Stimulated activated naive CD4-positive, alpha-beta T cell treated with Interleukin-2 at 50 U/mL for 16 hours (primary cell): ENCODE measurements around the gene ISCU.
"Not testable (repeated sequence)": the region's sequence is repeated elsewhere in the genome, so short reads cannot be mapped to it uniquely, and the experiment has no call there.

Source experiments
- DNase-seq: peaks from one replicate; lab custom pipeline; 2025; lab: John Stamatoyannopoulos, UW

Gene ISCU

DNA sequence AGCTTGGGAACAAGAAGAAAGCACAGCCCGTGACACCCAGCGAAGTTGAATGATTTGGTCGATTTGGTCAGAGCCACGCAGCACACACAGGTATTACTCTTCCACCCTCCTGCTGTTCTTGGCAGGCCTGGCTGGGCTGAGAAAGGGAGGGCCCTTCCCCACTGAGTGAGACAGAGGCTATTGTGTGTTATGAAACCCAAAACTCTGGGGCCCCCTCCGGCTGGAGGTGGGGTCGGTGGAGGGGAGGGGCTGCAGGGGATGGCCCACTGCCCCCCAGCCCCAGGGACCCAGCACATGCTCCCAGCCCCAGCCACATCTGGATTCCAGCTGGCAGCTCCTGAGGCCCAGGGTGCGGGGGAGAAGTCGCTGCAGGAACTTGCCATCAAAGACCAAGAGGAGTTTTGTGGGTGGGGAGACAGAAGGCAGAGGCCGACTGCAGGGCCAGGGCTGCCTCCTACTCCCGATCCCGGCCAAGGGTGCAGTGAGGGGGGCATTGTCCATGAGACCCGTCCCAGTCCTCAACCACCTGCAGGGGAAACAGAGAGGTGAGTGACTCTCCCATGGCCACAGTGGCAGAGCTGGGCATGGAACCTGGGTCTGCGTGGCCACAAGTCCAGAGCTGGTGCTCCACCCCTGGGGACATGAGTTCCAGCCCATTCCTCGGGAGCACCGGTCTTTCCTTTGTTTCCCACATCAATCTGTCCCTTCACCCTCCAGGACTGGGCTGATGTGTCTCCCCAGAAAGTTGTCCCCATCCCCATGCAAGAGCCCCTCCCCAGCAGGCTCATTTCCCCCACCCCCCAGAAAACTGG, 26.8 kb downstream of the ISCU start:
- DNase-seq: no peak

DNA sequence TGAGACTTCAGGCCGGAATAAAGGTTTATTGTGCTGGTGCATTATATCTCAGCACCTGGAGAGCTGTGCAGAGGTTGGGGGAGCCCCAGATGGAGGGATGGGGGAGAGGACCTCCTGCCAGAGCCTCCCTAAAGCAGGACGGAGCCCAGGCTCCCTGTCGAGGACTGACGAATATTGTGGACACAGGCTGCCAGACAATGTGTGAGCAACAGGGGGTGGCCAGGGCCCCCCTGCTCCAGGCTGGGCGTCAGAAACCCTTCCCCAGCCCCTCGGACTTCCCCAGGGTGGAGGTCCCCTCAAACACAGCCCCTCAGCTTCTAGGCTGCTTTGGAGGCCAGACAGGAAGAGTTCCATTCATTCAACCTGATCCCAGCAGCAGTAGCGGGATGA, 27.4 kb downstream of the ISCU start:
- DNase-seq: no peak

DNA sequence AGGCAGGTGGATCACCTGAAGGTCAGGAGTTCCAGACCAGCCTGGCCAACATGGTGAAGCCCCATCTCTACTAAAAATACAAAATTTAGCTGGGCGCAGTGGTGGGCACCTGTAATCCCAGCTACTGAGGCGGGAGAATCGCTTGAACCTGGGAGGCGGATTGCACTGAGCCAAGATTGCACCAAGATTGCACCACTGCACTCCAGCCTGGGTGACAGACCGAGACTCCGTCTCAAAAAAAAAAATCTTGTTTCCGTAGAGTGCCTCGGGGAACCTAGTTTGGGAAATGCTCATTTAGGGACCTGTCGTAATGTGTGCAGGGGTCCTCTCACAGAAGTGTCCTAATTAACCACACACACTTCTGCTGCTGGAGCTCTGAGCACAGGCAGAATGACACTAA, 28.1 kb downstream of the ISCU start:
- not testable (repeated sequence) for DNase-seq

DNA sequence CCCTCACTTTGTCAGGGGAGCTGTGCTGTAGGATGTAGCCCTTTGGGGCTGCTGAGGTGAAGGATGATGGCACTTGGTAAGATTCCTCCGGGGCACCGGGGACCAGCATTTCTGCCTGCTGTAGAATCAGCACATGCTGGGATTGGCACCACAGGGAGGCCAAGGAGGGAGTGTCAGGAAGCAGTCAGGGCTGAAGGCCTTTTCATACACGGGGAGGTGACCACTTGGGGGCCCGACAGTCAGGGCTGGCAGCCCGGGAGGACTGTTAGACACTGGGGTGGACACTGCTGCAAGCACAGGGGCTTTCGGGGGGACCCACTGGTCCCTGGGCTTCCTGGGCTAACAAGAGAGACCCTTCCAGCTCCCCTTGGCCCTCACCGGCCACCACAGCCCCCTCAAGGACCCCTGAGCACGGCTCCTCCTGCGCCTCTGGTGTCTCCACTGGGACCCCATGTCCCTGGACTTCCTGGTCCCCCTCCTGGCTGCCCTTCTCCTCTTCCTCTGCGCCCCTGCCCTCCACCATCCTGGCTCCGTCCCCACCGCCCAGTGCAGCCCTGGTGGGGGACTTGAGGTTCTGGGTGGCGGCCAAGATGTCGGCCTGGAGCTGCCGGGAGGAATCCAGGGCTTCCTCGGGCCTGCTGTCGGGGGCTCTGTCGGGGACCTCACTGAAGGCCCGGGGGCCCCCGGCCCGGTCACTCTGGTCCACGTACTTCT, 29.0 kb downstream of the ISCU start:
- DNase-seq: no peak

DNA sequence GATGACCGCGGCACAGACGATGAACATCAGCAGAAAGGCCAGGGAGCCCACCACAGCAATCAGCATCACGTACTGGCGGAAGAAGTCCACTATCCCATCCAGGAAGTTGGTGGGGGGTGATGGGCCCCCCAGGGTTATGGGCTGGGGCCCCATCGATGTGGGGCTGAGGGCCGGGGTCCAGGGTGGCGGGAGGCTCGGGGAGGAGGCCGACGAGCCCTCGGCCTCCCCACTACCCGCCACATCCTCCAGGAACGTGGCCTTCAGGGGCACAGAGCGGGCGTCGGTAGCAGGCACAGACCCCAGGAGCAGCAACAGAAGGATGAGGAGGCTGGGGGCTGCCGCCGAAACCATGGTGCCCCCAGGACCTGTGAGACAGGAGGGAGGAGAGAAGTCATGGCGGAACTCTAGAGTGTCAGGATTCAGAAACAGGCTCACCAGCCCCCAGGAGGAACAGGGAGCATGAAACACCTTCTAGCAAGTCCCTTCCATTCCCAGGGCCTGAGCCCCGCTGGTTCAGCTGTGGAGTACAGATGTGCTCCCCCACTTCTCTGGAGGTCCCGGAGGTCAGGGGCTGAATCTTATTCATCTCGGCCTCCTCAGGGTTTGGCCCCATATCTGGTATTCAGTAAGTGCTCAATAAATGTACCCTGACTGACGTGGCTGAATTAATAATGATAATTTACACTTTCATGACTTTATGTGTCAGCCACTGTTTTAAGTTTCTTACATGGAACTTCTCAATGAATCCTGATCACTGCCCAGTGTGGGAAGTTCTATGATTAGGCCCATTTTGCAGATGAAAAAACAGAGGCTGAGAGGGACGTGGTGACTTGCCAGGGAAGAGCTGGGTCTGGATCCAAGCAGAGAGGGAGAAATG, 29.9 kb downstream of the ISCU start:
- DNase-seq: no peak

DNA sequence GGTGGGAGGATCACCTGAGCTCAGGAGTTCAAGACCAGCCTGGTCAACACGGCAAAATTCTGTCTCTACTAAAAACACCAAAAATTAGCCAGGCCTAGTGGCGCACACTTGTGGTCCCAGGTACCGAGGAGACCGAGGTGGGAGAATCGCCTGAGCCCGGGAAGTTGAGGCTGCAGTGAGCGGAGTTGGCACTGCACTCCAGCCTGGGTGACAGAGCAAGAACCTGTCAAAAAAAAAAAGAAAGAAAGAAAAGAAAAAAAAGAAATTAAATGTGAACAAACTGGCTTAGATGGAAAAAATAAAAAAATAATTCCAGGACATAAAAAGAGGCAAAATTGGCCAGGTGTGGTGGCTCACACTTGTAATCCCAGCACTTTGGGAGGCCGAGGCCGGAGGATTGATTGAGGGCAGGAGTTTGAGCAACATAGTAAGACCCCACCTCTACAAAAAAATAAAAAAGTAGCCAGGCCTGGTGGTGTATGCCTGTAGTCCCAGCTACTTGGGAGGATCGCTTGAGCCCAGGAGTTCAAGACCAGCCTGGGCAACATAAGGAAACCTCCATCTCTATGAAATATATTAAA, 32.0 kb downstream of the ISCU start:
- DNase-seq: no peak

DNA sequence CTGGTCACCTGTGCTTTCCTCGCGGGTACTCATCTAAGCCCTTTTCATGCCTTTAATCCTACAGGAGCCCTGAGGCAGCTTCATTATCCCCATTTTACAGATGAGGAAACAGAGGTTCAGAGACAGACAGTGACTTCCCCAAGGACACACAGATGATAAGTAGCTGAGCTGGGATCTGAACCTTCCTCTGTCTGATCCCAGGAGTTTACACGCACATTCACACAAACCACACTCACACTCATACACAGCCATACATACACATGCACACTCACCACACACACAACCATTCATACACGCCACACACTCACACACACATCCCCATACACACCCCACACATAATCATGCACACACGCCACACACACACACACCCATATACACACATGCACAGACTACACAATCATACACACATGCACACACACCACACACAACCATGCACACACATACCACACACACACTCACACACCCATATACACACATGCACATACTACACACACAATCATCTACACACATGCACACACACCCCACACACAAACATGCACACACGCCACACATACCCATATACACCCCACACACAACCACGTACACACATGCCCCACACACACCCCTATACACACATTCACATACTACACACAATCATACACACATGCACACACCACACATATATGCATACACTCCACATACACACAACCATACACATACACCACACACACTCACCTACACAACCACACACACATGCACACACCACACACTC, 32.7 kb downstream of the ISCU start:
- no peak for DNase-seq

DNA sequence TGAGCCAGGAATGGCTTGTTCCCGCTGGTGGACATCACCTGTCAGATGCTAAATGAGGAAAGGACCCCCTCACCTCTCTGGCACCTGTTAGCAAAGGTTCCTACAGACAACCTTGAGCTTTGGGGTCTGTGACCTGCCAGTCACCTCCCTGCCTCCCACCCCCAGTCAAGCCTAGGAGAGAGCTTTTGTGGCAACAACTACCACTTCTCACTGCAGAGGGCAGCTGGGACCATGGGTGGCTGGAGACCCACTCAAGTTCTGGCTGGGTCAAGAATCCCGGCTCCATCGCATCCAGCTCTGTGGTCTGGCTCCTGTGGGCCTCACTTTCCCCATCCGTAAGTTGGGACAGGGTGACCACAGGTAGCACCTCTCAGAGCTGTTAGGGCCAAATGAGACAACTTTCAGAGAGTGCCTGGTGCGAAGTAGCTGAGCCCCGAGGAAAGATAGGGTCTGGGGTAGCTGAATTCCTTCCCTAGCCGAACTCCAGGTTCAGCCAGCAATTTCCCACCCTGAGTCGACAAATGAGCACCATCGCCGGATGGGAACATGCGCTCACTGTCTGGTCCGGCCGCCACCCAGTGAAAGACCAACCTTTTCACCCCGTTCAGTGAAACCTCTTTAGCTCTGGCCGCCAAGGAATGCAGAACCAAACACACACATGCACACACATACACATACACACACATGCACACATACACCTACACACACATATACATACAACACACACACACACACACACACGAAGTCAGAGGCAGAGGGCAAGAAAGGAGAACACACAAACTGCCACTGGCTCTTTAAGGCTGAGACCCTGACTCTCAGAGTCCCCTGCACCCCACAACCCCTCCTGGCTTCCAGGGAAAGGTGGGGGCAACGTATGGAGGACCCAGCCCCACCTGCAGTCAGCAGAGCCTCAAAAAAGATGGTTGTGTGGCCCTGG, 33.6 kb downstream of the ISCU start:
- no peak for DNase-seq

DNA sequence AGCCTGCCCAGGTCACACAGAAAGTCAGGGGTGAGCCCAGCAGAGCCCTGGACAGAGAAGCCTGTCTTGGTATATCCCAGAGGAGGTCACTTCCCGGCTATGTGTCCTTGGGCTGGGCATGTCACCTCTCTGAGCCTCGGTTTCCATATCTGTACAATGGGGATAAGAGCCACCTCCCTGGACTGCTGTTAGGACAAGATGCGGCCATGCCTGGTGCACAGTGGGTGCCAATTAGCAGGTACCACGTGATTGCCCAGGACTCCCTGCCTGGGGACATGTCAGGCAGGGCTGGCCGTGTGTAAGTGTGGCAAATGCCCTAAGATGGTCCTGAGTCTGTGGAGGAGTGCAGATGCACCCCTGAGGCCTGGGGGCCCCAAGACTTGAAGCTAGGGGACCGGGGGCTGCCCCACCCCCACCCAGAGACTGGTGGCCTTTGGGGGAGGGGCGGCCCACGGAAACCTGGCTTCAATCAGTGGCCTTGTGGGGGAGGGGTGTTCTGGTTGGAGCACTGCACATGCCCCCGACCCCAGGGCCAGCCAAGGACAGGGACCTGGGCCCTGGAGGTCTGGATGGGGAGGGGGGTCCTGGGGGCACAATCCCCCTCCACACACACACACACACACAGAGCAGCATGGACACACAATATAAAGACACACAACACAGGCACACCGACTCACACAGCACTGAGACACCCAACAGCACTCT, 34.6 kb downstream of the ISCU start:
- DNase-seq: no peak

DNA sequence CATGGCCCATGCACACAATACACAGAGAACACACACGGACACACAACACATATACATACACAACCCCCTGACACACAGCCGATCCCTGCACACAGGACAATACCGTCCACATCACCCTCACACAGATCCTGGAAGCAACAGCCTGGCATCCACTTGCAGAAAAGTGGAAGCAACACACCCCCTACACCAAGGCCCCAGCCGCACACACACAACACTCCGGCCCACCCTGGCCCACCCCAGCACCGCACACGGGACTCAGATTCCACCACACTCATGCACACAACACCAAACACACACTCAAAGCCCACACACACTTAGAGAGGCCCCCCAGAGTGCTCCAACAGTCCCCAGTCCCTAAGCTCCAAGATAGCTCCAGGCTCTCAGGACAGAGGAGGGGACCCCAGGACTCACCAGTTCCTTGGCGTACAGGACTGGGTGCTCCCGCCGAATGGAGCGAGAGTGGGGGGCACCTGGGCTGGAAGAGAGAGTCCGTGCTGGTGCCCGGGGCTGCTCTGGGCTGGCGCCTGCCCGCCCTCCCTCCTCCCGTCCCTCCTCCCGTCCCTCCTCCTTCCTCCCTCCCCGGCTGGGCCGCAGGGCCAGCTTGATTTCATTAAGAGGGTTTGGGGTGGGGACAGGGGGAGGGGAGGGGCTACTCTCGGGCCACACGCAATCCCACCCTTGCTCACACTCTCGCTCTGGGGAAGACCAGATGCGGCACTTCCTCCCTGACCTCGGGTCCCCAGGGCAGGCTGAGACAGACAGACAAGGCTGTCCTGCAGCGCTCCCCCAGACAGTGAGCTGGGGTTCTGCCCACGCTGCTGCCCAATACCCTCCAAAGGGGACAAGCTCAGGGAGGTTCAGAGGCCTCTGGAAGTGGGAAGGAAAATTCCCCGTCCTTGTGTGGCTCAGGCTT, 35.4 kb downstream of the ISCU start, which contains the start of gene TMEM119:
TSS of gene TMEM119 (minus strand) at position 526 of the 913 bp plus-strand sequence. CDS start 5,701 bp downstream, outside the sequence.
- no peak for DNase-seq

DNA sequence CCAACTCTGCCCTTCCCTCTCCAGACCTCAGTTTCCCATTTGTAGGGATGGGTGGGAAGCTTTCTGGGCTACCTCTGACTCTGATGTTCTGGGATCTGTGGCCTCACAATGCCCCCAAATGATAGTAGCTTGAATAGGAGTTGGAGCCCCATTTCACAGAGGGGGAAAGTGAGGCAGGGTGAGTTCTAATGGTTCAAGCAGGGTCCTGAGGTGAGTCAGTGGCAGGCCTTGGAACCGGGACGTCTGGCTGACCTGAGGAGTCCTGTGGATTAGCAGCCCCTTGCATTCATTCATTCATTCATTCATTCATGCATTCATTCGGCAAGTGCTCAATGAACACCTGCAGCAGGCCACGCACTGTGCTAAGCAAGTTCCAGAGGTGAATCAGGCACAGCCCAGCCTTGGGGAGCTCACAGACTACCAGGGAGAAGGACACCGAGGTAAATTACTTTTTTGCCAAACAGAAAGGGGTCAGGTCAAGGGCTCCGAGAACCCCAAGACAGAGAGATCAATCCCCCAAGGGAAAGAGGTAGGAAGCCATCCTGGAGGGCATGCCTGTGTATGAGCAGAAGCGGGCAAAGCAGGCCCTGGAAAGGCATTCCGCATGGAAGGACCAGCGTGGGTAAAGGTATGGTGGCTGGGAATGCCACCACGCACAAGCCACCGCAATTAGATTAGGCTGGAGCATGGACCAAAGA, 36.3 kb downstream of the ISCU start:
- DNase-seq: no peak

DNA sequence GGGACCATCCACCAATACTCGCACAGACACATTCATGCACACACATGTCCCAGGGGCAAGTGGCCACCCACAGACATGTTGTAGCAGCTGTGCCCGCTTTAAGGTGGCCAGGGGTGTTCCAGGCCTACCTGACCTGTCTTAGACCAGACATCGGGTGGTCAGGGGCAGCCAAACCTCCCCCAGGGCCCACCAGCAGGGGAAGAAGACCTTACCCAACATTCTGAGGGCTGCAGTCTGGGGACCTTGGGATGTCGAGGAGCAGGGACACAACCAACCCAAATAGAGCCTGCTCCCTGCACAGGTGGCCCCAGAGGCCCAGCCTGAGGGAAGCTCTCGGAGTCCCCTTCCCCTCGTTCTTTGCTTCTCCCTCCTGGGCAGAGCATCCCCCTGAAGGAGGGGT, 37.1 kb downstream of the ISCU start:
- no peak for DNase-seq

DNA sequence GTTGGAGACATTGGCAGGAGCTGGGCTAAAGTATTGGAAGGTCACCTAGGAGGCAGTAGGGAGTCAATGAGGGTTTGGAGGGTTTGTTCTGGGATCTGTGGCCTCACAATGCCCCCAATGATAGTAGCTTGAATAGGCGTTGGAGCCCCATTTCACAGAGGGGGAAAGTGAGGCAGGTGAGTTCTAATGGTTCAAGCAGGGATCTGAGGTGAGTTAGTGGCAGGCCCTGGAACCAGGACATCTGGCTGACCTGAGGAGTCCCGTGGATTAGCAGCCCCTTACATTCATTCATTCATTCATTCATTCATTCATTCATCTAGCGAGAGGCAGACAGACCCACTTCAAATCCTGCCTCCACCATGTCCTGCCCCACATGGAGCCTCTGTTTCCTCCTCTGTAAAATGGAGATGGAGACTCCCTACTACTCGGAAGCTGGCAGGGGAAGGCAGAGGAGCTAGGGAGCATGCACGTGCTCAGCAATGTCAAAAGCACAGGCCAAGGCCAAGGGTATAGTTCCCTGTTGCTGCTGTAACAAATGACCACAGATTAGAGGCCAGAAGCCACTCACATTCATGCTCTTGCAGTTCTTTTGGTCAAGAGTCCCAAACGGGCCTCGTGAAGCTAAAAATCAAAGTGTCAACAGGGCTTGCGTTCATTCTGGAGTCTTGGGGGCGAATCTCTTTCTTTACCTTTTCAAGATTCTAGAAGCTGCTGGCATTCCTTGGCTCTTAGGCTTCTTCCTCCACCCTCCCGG, 37.7 kb downstream of the ISCU start:
- no peak for DNase-seq

DNA sequence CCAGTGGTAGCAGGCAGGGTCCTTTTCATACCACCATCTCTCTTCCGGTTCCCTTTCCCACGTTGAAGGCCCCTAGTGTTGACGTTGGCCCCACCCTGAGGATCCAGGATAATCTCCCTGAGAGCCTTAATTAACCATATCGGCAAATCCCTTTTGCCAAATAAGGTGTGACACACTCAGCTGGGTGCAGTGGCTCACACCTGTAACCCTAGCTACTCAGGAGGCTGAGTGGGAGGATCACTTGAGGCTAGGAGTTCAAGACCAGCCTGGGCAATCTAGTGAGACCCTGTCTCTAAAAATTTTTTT, 38.3 kb downstream of the ISCU start:
- no peak for DNase-seq

DNA sequence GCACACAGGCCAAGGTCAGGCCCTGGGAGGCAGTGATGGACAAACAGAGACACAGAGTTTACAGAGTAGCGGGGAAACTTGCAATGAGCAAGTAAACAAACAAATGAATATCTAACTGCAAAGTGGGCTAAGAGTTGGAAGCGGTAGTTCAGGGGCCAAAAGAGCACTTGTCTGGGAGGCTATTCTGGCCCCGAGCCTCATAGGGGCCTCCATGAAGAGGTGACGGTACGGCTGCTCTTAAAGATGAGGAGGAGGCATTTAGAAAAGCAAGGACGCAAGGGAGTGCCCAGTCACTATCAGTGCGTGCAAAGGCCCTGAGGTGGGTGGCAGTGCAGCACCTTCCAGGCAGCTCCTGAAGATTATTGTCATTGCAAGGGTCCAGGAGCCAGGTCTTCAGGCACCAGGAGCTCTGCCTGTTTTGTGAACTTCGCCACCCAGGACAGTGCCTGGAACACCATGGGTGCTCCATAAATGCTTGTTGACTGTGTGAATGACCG, 39.9 kb downstream of the ISCU start:
- DNase-seq: no peak

DNA sequence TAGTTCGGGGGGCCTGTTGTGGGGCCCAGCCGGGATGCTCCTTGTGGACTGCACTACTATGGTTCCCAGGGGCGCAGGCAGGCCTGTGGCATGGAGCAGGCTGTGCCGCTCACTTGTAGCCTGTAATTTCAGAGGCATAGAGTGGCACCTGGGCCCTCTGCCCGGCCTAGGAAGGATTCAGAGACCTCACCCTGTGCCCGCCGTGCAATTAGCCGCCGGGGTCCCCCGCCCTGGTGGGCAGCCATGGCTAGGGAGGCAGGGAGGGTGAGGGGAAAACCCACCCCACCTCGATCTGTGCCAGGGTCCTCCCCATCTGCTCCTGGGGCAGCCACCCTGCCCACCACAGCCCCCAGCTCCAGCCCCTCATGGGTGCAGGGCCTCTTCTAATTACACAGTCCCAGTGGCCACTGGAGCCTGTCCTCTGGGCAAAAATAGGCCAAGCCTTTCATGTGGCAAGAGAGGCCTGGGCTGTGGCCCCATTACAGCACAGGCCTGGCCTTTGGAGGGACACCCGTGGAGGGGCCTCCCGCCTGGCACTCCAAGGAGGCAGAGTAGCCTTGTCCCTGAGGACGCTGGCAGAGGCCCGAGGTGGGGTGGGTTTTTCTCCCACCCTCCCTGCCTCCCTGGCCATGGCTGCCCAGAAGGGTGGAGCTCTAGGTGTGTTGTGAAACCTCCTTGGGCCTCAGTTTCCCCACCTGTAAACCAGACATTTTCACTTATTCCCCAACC, 40.7 kb downstream of the ISCU start:
- DNase-seq: no peak
